ENCODE data around the gene MOGAT1. TPM values are rescaled to one million over a fixed set of nuclear protein-coding genes. Genes with fewer than 3 reads are reported as not detected.

MOGAT1 gene
- total and polyA plus RNA-seq, 2 of the 4 experiments (the other 2 are of a cell fraction): not detected

DNA sequence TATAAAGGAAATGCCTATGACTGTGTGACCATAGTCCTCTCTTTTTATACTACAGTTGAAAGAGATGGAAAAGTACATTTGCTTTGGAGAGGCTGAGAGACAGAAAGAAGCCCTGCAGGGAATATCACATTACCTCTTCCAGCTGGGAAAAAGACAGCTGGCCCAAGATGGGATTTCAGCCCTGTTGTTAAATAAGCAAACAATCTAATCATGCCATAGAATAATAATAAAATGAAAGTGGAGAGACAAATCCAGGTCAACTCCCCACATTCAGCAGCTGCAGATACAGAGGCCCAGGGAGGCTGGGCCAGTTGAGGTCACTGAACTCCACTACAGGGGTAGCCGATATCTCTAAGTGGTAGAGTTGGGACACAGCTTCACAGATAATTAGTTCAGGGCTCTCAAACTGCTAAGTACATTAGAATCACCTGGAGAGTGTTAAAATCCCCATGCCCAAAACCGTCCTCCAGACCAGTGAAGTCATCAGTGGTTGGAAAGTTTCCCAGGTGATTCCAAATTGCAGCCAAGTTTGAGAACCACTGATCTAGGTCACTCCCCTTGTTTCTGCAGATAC lies 81.9 kb downstream of the MOGAT1 start:
- CTCF ChIA-PET: interaction anchor here (1.2 to 1.4 kb wide), 2 partner anchors 43 to 44 kb away, joined by 4 to 6 read pairs; no protein-coding TSS in a partner anchor
- H3K4me1 ChIP-seq (ENCODE audit: control insufficient read depth, insufficient read depth, low read length): peaks cover 11% of the 10 kb centered on the region
- no peak overlapping the region for H2BK5ac ChIP-seq (ENCODE audit: low read depth, low read length, poor library complexity, severe bottlenecking)
- H3K18ac ChIP-seq (ENCODE audit: low read depth, low read length): no peak overlapping the region
- DNase-seq (peak; percentile 82), ATAC-seq (ENCODE audit: low read depth) (peak; percentile 70)
- H3K56ac ChIP-seq (ENCODE audit: extremely low read depth, insufficient read depth, low read length): no peak overlapping the region
- H2BK120ac ChIP-seq (ENCODE audit: low read depth, low read length): no peak overlapping the region
- no peak overlapping the region for H4K5ac ChIP-seq (ENCODE audit: low read depth, low read length)
- no peaks in the 10 kb centered on the region for H4K20me1 ChIP-seq (ENCODE audit: insufficient read depth, low read length)
- H3K4me3 ChIP-seq (ENCODE audit: insufficient read depth, low read depth, low read length): no peak overlapping the region
- H3K27me3 ChIP-seq (ENCODE audit: control insufficient read depth, insufficient read depth, low read length): no peaks in the 10 kb centered on the region
- no TSS peak for BruUV-seq (replicated peaks)
- H3K27ac ChIP-seq (ENCODE audit: insufficient read depth, low read length): peak overlapping the region; percentile 0; the same call in 1 of the 2 replicates
- H4K91ac ChIP-seq (ENCODE audit: insufficient read depth, low read depth, low read length): no peak overlapping the region
- peak overlapping the region; percentile 11; the same call in 1 of the 2 replicates for H3K4me2 ChIP-seq (ENCODE audit: low read depth, low read length)
- POLR2A ChIA-PET (ENCODE audit: unreplicated experiment): interaction anchor here (0.5 kb wide), 1 partner anchor 107 kb away, joined by 5 read pairs; the partner anchor contains the start of gene ACSL3
- no peak overlapping the region for H3K9ac ChIP-seq (ENCODE audit: low read depth, low read length)
- H2AK5ac ChIP-seq (ENCODE audit: low read depth, low read length): no peak overlapping the region
- intact Hi-C loops (cut with micrococcal nuclease) (no loop called here), in situ Hi-C loops (cut with MboI; ENCODE audit: low sequenced_read_pairs) (no loop called here), dilution Hi-C loops (cut with HindIII; ENCODE audit: low sequenced_read_pairs, unreplicated experiment) (no loop called here)
- no peak overlapping the region for H2BK20ac ChIP-seq (ENCODE audit: low read depth, low read length)
- H3K23ac ChIP-seq (ENCODE audit: low read depth, low read length): no peak overlapping the region
- no peaks in the 10 kb centered on the region for H3K36me3 ChIP-seq (ENCODE audit: control insufficient read depth, insufficient read depth, low read length)
- no peak overlapping the region for H3K14ac ChIP-seq (replicated peaks; ENCODE audit: low read depth, low read length)
- TF ChIP-seq, protein P1, sequence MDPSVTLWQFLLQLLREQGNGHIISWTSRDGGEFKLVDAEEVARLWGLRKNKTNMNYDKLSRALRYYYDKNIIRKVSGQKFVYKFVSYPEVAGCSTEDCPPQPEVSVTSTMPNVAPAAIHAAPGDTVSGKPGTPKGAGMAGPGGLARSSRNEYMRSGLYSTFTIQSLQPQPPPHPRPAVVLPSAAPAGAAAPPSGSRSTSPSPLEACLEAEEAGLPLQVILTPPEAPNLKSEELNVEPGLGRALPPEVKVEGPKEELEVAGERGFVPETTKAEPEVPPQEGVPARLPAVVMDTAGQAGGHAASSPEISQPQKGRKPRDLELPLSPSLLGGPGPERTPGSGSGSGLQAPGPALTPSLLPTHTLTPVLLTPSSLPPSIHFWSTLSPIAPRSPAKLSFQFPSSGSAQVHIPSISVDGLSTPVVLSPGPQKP (IDR thresholded peaks at IDR 0.05; ENCODE audit: borderline replicate concordance, low read depth, low read length): no peak
- TF ChIP-seq RFX5 (IDR thresholded peaks at IDR 0.05; ENCODE audit: low read depth, low read length): no peak
- TF ChIP-seq FOS (IDR thresholded peaks at IDR 0.05; ENCODE audit: low read depth, low read length): no peak
- TF ChIP-seq RCOR1 (IDR thresholded peaks at IDR 0.05; ENCODE audit: insufficient replicate concordance, low read length): no peak
- TF ChIP-seq, protein P2, sequence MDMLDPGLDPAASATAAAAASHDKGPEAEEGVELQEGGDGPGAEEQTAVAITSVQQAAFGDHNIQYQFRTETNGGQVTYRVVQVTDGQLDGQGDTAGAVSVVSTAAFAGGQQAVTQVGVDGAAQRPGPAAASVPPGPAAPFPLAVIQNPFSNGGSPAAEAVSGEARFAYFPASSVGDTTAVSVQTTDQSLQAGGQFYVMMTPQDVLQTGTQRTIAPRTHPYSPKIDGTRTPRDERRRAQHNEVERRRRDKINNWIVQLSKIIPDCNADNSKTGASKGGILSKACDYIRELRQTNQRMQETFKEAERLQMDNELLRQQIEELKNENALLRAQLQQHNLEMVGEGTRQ (IDR thresholded peaks at IDR 0.05; ENCODE audit: low read depth, low read length): no peak
- no peak for TF ChIP-seq SMC3 (IDR thresholded peaks at IDR 0.05; ENCODE audit: low read depth, low read length)
- TF ChIP-seq BHLHE40 (IDR thresholded peaks at IDR 0.05; ENCODE audit: low read depth, low read length): no peak
- no peak for TF ChIP-seq POLR2A (IDR thresholded peaks at IDR 0.05; ENCODE audit: low read depth, low read length)
- TF ChIP-seq, protein P3, sequence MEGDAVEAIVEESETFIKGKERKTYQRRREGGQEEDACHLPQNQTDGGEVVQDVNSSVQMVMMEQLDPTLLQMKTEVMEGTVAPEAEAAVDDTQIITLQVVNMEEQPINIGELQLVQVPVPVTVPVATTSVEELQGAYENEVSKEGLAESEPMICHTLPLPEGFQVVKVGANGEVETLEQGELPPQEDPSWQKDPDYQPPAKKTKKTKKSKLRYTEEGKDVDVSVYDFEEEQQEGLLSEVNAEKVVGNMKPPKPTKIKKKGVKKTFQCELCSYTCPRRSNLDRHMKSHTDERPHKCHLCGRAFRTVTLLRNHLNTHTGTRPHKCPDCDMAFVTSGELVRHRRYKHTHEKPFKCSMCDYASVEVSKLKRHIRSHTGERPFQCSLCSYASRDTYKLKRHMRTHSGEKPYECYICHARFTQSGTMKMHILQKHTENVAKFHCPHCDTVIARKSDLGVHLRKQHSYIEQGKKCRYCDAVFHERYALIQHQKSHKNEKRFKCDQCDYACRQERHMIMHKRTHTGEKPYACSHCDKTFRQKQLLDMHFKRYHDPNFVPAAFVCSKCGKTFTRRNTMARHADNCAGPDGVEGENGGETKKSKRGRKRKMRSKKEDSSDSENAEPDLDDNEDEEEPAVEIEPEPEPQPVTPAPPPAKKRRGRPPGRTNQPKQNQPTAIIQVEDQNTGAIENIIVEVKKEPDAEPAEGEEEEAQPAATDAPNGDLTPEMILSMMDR (conservative IDR thresholded peaks at IDR 0.05; ENCODE audit: low read depth, low read length): no peak
- TF ChIP-seq NFE2L2 (IDR thresholded peaks at IDR 0.05; ENCODE audit: low read depth, low read length): no peak
- no peak for TF ChIP-seq MXI1 (IDR thresholded peaks at IDR 0.05; ENCODE audit: borderline replicate concordance, low read depth, low read length)
- no peak for TF ChIP-seq MAFK (IDR thresholded peaks at IDR 0.05; ENCODE audit: low read depth, low read length)
- no peak for TF ChIP-seq CEBPB (IDR thresholded peaks at IDR 0.05; ENCODE audit: low read depth, low read length)
- no peak for TF ChIP-seq MAZ (IDR thresholded peaks at IDR 0.05; ENCODE audit: borderline replicate concordance, low read depth, low read length)
- TF ChIP-seq RAD21 (IDR thresholded peaks at IDR 0.05; ENCODE audit: low read length): no peak
- no peak for TF ChIP-seq CHD1 (IDR thresholded peaks at IDR 0.05; ENCODE audit: low read depth, low read length)
- no peaks in the 10 kb centered on the region for H3K9me3 ChIP-seq (ENCODE audit: control insufficient read depth, insufficient read depth, low read length)
- H2AFZ ChIP-seq (replicated peaks; ENCODE audit: low read length, poor library complexity): peak overlapping the region; percentile 6
- peak overlapping the region; percentile 57 for H2AK9ac ChIP-seq (replicated peaks; ENCODE audit: low read depth, low read length, poor library complexity)
- no peaks in the 10 kb centered on the region for H3K79me1 ChIP-seq (ENCODE audit: low read depth in 1 of 2, low read length in 2 of 2)
- no peak overlapping the region for H3K4ac ChIP-seq (ENCODE audit: low read depth, low read length)
- no peak overlapping the region for H2BK15ac ChIP-seq (ENCODE audit: low read depth, low read length)
- no peak overlapping the region for H4K8ac ChIP-seq (ENCODE audit: low read depth in 2 of 2, low read length in 2 of 2)
- no CpG with 5 or more reads among the region's 2 CpGs for WGBS, 2 experiments (ENCODE audit: extremely low coverage in 2 of 2, insufficient read length in 1 of 2)
- H3K9me1 ChIP-seq (ENCODE audit: insufficient read depth, low read length): peaks cover 8% of the 10 kb centered on the region
